GM12892 (cell line): ENCODE data around the gene SPEM2.

Experiments
- POLR2A ChIP-seq: IDR thresholded peaks from 2 replicates; pipeline ENCODE4 v1.6.1; 2011; ENCODE audit warnings: low read depth, low read length, control low read depth
- TAF1 ChIP-seq: IDR thresholded peaks from 2 replicates; pipeline ENCODE4 v1.6.1; 2011; ENCODE audit warnings: low read depth, mild to moderate bottlenecking, control low read depth, low read length, borderline replicate concordance

GRCh38 chr17:7471729-7472128 lies 46.3 kb downstream of the SPEM2 start:
- TF ChIP-seq TAF1 (no peak), POLR2A (no peak)
